H1 (cell line): ENCODE results near the gene IL17REL. TPM values are rescaled to one million over a fixed set of nuclear protein-coding genes. Genes with fewer than 3 reads are reported as not detected.

Experiments
- CTCF ChIA-PET: fragments of 300-600 bp; sonication (Branson Sonifier 250); formaldehyde crosslinking; loops from one replicate; lab custom pipeline; 2021; ENCODE audit not compliant: partially characterized antibody; lab: Charles Lee
- POLR2A ChIA-PET: fragments of 300-600 bp; sonication (Branson Sonifier 250); formaldehyde crosslinking; loops from one replicate; lab custom pipeline; 2021; ENCODE audit warnings: inconsistent platforms; ENCODE audit not compliant: partially characterized antibody; lab: Charles Lee
- DNase-seq, 2 experiments: peaks; one replicate each; pipeline versions ENCODE4 v3.0.0 to v3.0.0-alpha.2; 2010 to 2022; ENCODE audit warnings: low spot score in 2 of 2, low read depth in 1 of 2, mixed read lengths in 1 of 2
- FAIRE-seq: peaks from 2 replicates; lab custom pipeline; 2011; peaks lifted over from hg19 to GRCh38; lab: Jason Lieb, UNC
- H2AFZ ChIP-seq: 2 replicates; pipeline ENCODE4 v1.8.1; 2012; ENCODE audit warnings: low read length, inconsistent platforms
- H2AK5ac ChIP-seq: 2 replicates; pipeline ENCODE4 v1.6.1; 2013; ENCODE audit warnings: low read depth, low read length
- H2BK120ac ChIP-seq: replicated peaks from 2 replicates; pipeline ENCODE3; 2013; ENCODE audit warnings: low read depth, low read length, inconsistent platforms
- H2BK12ac ChIP-seq: 2 replicates; pipeline ENCODE4 v1.6.1; 2013; ENCODE audit warnings: low read depth, low read length
- H2BK15ac ChIP-seq: 2 replicates; pipeline ENCODE4 v1.6.1; 2013; ENCODE audit warnings: low read length
- H2BK20ac ChIP-seq: 2 replicates; pipeline ENCODE4 v1.6.1; 2013; ENCODE audit warnings: low read length
- H2BK5ac ChIP-seq: 2 replicates; pipeline ENCODE4 v1.6.1; 2013; ENCODE audit warnings: low read depth, low read length
- H3K14ac ChIP-seq: 2 replicates; pipeline ENCODE4 v1.6.1; 2013; ENCODE audit warnings: inconsistent platforms; ENCODE audit not compliant: insufficient read length
- H3K18ac ChIP-seq: 2 replicates; pipeline ENCODE4 v1.6.1; 2013; ENCODE audit warnings: low read length; ENCODE audit errors: extremely low read depth
- H3K23ac ChIP-seq: 2 replicates; pipeline ENCODE4 v1.6.1; 2013; ENCODE audit warnings: inconsistent platforms; ENCODE audit not compliant: insufficient read length
- H3K23me2 ChIP-seq: 2 replicates; pipeline ENCODE4 v1.6.1; 2013; ENCODE audit warnings: low read depth, low read length
- H3K27ac ChIP-seq: 2 replicates; pipeline ENCODE4 v1.6.1; 2011; ENCODE audit warnings: low read depth, low read length, inconsistent platforms
- H3K27me3 ChIP-seq, 4 experiments: replicated peaks in 1 of 4; 1 replicate in 1 of 4; 2 replicates in 3 of 4; pipeline versions ENCODE4 v1.6.1 to v1.8.1; 2011 to 2013; ENCODE audit warnings: low read length in 3 of 4, mild to moderate bottlenecking in 3 of 4, inconsistent platforms in 2 of 4, mixed read lengths in 2 of 4, moderate library complexity in 1 of 4; ENCODE audit not compliant: control insufficient read depth in 3 of 4, insufficient read depth in 3 of 4; ENCODE audit errors: extremely low read depth in 1 of 4
- H3K36me3 ChIP-seq, 4 experiments: 2 replicates each; pipeline versions ENCODE4 v1.6.1 to v1.8.1; 2011 to 2013; ENCODE audit warnings: mild to moderate bottlenecking in 4 of 4, low read length in 3 of 4, moderate library complexity in 2 of 4, control low read depth in 1 of 4, inconsistent platforms in 1 of 4; ENCODE audit not compliant: insufficient read depth in 4 of 4, control insufficient read depth in 2 of 4
- H3K4ac ChIP-seq: replicated peaks from 2 replicates; pipeline ENCODE3; 2013; ENCODE audit warnings: low read length, low read depth, mixed read lengths, inconsistent platforms; ENCODE audit not compliant: insufficient read length
- H3K4me1 ChIP-seq, 4 experiments: replicated peaks in 1 of 4; 1 replicate in 1 of 4; 2 replicates in 3 of 4; pipeline versions ENCODE4 v1.6.1 to v1.8.1; 2011 to 2013; ENCODE audit warnings: low read length in 3 of 4, inconsistent platforms in 2 of 4, mixed read lengths in 1 of 4; ENCODE audit not compliant: insufficient read depth in 4 of 4, control insufficient read depth in 3 of 4
- H3K4me2 ChIP-seq, 2 experiments: 2 replicates each; pipeline versions ENCODE4 v1.6.1 to v1.8.1; 2011 to 2013; ENCODE audit warnings: low read depth in 2 of 2, low read length in 2 of 2, control low read depth in 1 of 2, inconsistent platforms in 1 of 2, mild to moderate bottlenecking in 1 of 2; ENCODE audit not compliant: insufficient read depth in 1 of 2
- H3K4me3 ChIP-seq, 4 experiments: fragments of 200-600, 300-600 bp in 1 of 4; sonication (generic), shearing (Covaris generic), sonication (Bioruptor Twin) in 1 of 4; 2 replicates each; pipeline versions ENCODE4 v1.5.1 to v1.8.1; 2011 to 2016; ENCODE audit warnings: low read length in 4 of 4, low read depth in 3 of 4, control low read depth in 2 of 4, inconsistent platforms in 2 of 4, mild to moderate bottlenecking in 2 of 4, mixed read lengths in 1 of 4, moderate library complexity in 1 of 4; ENCODE audit not compliant: insufficient read depth in 2 of 4; ENCODE audit errors: extremely low read depth in 1 of 4
- H3K56ac ChIP-seq: replicated peaks from 2 replicates; pipeline ENCODE3; 2013; ENCODE audit warnings: low read depth, mild to moderate bottlenecking, mixed read lengths, low read length, inconsistent platforms; ENCODE audit not compliant: insufficient read length
- H3K79me1 ChIP-seq: 2 replicates; pipeline ENCODE4 v1.6.1; 2013; ENCODE audit warnings: low read depth, low read length, control low read depth
- H3K79me2 ChIP-seq, 2 experiments: 2 replicates each; pipeline versions ENCODE4 v1.6.1 to v1.8.1; 2012 to 2013; ENCODE audit warnings: low read length in 2 of 2, mild to moderate bottlenecking in 2 of 2, inconsistent platforms in 1 of 2; ENCODE audit not compliant: insufficient read depth in 2 of 2, control insufficient read depth in 1 of 2
- H3K9ac ChIP-seq, 4 experiments: replicated peaks in 1 of 4; 1 replicate in 1 of 4; 2 replicates in 3 of 4; pipeline versions ENCODE4 v1.6.1 to v1.8.1; 2011 to 2013; ENCODE audit warnings: low read depth in 3 of 4, low read length in 3 of 4, control low read depth in 2 of 4, mild to moderate bottlenecking in 2 of 4, moderate library complexity in 2 of 4, inconsistent platforms in 1 of 4; ENCODE audit errors: extremely low read depth in 1 of 4
- H3K9me3 ChIP-seq, 2 experiments: 2 replicates each; pipeline versions ENCODE4 v1.6.1 to v1.8.1; 2012 to 2013; ENCODE audit warnings: mild to moderate bottlenecking in 2 of 2, moderate library complexity in 2 of 2, control low read depth in 1 of 2, inconsistent platforms in 1 of 2, low read depth in 1 of 2, low read length in 1 of 2, mixed read lengths in 1 of 2; ENCODE audit not compliant: insufficient read depth in 2 of 2
- H4K20me1 ChIP-seq, 2 experiments: replicated peaks in 1 of 2; 2 replicates each; pipeline versions ENCODE3 to v1.8.1; 2011 to 2013; ENCODE audit warnings: inconsistent platforms in 2 of 2, low read length in 2 of 2, mild to moderate bottlenecking in 1 of 2; ENCODE audit not compliant: insufficient read depth in 2 of 2, control insufficient read depth in 1 of 2
- H4K5ac ChIP-seq: 2 replicates; pipeline ENCODE4 v1.6.1; 2013; ENCODE audit warnings: low read length, low read depth, mixed read lengths, inconsistent platforms; ENCODE audit not compliant: insufficient read length
- H4K8ac ChIP-seq: 2 replicates; pipeline ENCODE4 v1.8.0; 2013; ENCODE audit warnings: mild to moderate bottlenecking, moderate library complexity, low read length, inconsistent platforms; ENCODE audit not compliant: insufficient read depth; ENCODE audit errors: extremely low read depth
- H4K91ac ChIP-seq: replicated peaks from 2 replicates; pipeline ENCODE3; 2013; ENCODE audit warnings: low read length, mixed read lengths, inconsistent platforms; ENCODE audit not compliant: insufficient read length
- ASH2L ChIP-seq: fragments of 200-600, 300-600 bp; sonication (generic); IDR thresholded peaks from one replicate; pipeline ENCODE4 v1.7.1; 2017; ENCODE audit warnings: low read length
- CBX5 ChIP-seq: fragments of 300-800, 300-1000 bp; sonication (generic); IDR thresholded peaks from 2 replicates; pipeline ENCODE4 v1.7.1; 2016; ENCODE audit warnings: antibody characterized with exemption, low read length, low read depth
- CBX8 ChIP-seq: fragments of 300-800, 300-1000 bp; sonication (generic); IDR thresholded peaks from 2 replicates; pipeline ENCODE4 v1.7.1; 2016; ENCODE audit warnings: low read depth, low read length, borderline replicate concordance
- CEBPB ChIP-seq: IDR thresholded peaks from 2 replicates; pipeline ENCODE4 v1.6.1; 2012; ENCODE audit warnings: low read depth, low read length
- CHD2 ChIP-seq: IDR thresholded peaks from 2 replicates; pipeline ENCODE4 v1.6.1; 2012; ENCODE audit warnings: low read length, improper control_type of control experiment
- HDAC2 ChIP-seq, 2 experiments: fragments of 300-600 bp in 1 of 2; sonication (generic) in 1 of 2; IDR thresholded peaks; 2 replicates each; pipeline ENCODE4 v1.6.1; 2011 to 2012; ENCODE audit warnings: low read depth in 2 of 2, low read length in 2 of 2, mild to moderate bottlenecking in 2 of 2, moderate library complexity in 2 of 2, borderline replicate concordance in 1 of 2, inconsistent platforms in 1 of 2
- JUND ChIP-seq: IDR thresholded peaks from 2 replicates; pipeline ENCODE4 v1.6.1; 2011; ENCODE audit warnings: mild to moderate bottlenecking, improper control_type of control experiment, low read length
- RBBP5 ChIP-seq: IDR thresholded peaks from 2 replicates; pipeline ENCODE4 v1.7.1; 2012; ENCODE audit warnings: low read depth, mild to moderate bottlenecking, inconsistent platforms, low read length, moderate library complexity, borderline replicate concordance
- SAP30 ChIP-seq: fragments of 300-600 bp; sonication (generic); IDR thresholded peaks from 2 replicates; pipeline ENCODE4 v1.7.1; 2012; ENCODE audit warnings: low read length, moderate library complexity, mild to moderate bottlenecking, inconsistent platforms; ENCODE audit not compliant: insufficient read depth, insufficient replicate concordance
- SP4 ChIP-seq: IDR thresholded peaks from 2 replicates; pipeline ENCODE4 v1.6.1; 2012; ENCODE audit warnings: low read length, inconsistent platforms
- SRF ChIP-seq: IDR thresholded peaks from 2 replicates; pipeline ENCODE4 v1.6.1; 2011; ENCODE audit warnings: mild to moderate bottlenecking, low read depth, low read length, moderate library complexity
- TAF7 ChIP-seq: optimal IDR thresholded peaks from 2 replicates; pipeline ENCODE3; 2011; ENCODE audit warnings: low read depth, mild to moderate bottlenecking, inconsistent platforms, low read length, moderate library complexity, borderline replicate concordance
- TBP ChIP-seq: IDR thresholded peaks from 2 replicates; pipeline ENCODE4 v1.6.1; 2011; ENCODE audit warnings: low read depth, low read length, improper control_type of control experiment
- WGBS, 2 experiments: shearing (Covaris generic) in 1 of 2; methylation state at CpG; one replicate each; pipeline versions ENCODE4 v1.1.6 to v1.1.7; 2013 to 2015; ENCODE audit warnings: low lambda C conversion rate in 2 of 2, mixed read lengths in 2 of 2, inconsistent platforms in 1 of 2, low coverage in 1 of 2, missing lambda C conversion rate in 1 of 2; ENCODE audit not compliant: insufficient replicate concordance in 2 of 2, insufficient coverage in 1 of 2, insufficient read length in 1 of 2; ENCODE audit errors: extremely low coverage in 1 of 2, missing lambda C conversion rate in 1 of 2; 5-methylcytosine and 5-hydroxymethylcytosine counted together
- polyA plus RNA-seq, 7 experiments: library from polyadenylated mRNA; depleted of rRNA in 3 of 7; stranded (reverse) in 5 of 7; unstranded in 2 of 7; fragments of >200 nt in 5 of 7; fragments of 200-250 nt in 2 of 7; gene quantifications; 1 replicate in 5 of 7; 2 replicates in 1 of 7; 4 replicates in 1 of 7; pipeline versions ENCODE4 v1.2.1 to v1.2.3, GENCODE V29; 2011 to 2013; ENCODE audit warnings: missing spikeins in 2 of 7, mixed read lengths in 2 of 7
- total RNA-seq: library from RNA; stranded (reverse); fragmentation: NEBNext Ultra II Directional; extraction: Animal tissue kit (Norgen Biotek cat#: 25700); gene quantifications from 2 replicates; pipeline ENCODE4 v1.2.1, GENCODE V29; 2021
- TF ChIP-seq, protein P1 (sequence below): IDR thresholded peaks from 2 replicates; pipeline ENCODE4 v1.6.1; 2011; ENCODE audit warnings: low read length, improper control_type of control experiment

The IL17REL gene
- total and polyA plus RNA-seq, 2 of the 8 experiments (the other 6 are each of a cell fraction or from before 2014, with no cell fraction given), result 0.15 to 0.20 TPM

DNA sequence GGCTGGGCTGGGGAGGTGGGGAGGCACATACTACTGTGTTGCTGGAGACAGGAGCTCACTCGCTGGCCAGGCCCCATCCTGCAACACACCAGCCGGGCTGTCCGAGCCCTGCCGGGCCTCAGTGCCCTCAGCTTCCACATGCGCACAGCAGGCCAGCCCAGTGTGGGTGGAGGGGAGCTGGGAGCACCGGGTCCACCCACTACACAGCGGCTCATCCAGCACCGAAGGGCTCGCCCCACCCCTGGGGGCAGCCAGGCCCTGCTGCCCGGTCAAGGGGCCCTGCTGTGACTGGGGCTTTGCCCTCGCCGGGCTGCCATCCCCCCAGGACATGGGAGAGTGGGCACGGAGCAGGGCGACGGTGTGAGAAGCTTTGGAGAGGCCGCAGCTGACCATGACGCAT is 36.3 kb upstream of the IL17REL start:
- no peak overlapping the region for H4K5ac ChIP-seq
- H3K56ac ChIP-seq, result no peak overlapping the region
- H3K18ac ChIP-seq, result no peak overlapping the region
- no peak overlapping the region for H4K8ac ChIP-seq
- 0 out of 4 replicates have a peak, but pooled peaks cover 0 to 4% of the 10 kb centered on the region in 2 experiments for H3K9me3 ChIP-seq
- H3K27ac ChIP-seq, result no peak overlapping the region
- no peak overlapping the region for H2BK20ac ChIP-seq
- no peak overlapping the region for H3K9ac ChIP-seq
- H3K27me3 ChIP-seq, result no peaks in the 10 kb centered on the region
- no peaks in the 10 kb centered on the region for H4K20me1 ChIP-seq
- 87% methylated on average over 17 of the region's 17 CpGs; no CpG with 5 or more reads in 1 of the 2 experiments for WGBS, 2 experiments
- no peak overlapping the region for H2AK5ac ChIP-seq
- no peak overlapping the region for H2BK120ac ChIP-seq
- H3K4ac ChIP-seq, result no peak overlapping the region
- H3K23me2 ChIP-seq, result no peaks in the 10 kb centered on the region
- no peaks in the 10 kb centered on the region for H3K79me2 ChIP-seq
- no peak overlapping the region for H4K91ac ChIP-seq
- no peak for DNase-seq
- H3K36me3 ChIP-seq, result no peaks in the 10 kb centered on the region
- H3K14ac ChIP-seq, result no peak overlapping the region
- ChIA-PET CTCF (no interaction called here), POLR2A (no interaction called here)
- H2BK12ac ChIP-seq, result no peak overlapping the region
- H3K4me3 ChIP-seq, result no peak overlapping the region
- H2BK15ac ChIP-seq, result no peak overlapping the region
- H3K79me1 ChIP-seq, result no peaks in the 10 kb centered on the region
- no peaks in the 10 kb centered on the region; a peak in 1 of 7 replicates for H3K4me1 ChIP-seq
- no peak overlapping the region for H3K4me2 ChIP-seq
- no peak overlapping the region for H2BK5ac ChIP-seq
- H3K23ac ChIP-seq, result no peak overlapping the region
- H2AFZ ChIP-seq, result no peak overlapping the region
- no peak for FAIRE-seq
- TF ChIP-seq CBX8 (no peak), TAF7 (no peak), CHD2 (no peak), HDAC2 (IDR thresholded peaks at IDR 0.05; ENCODE audit: borderline replicate concordance in 1 of 2, low read depth in 2 of 2, low read length in 2 of 2) (no peak), SRF (no peak), TBP (no peak), CEBPB (no peak), SP4 (no peak), JUND (no peak), ASH2L (no peak), RBBP5 (no peak), CBX5 (no peak), SAP30 (no peak)
- TF ChIP-seq, protein P1, sequence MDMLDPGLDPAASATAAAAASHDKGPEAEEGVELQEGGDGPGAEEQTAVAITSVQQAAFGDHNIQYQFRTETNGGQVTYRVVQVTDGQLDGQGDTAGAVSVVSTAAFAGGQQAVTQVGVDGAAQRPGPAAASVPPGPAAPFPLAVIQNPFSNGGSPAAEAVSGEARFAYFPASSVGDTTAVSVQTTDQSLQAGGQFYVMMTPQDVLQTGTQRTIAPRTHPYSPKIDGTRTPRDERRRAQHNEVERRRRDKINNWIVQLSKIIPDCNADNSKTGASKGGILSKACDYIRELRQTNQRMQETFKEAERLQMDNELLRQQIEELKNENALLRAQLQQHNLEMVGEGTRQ, result no peak
